Measurements from ENCODE around the gene PFDN2.

GRCh38 chr1:161111527-161111926, 6.3 kb downstream of the PFDN2 start:
- no peak for TF ChIP-seq POLR2AphosphoS5 (IDR thresholded peaks at IDR 0.05)
- TF ChIP-seq CTCF (IDR thresholded peaks at IDR 0.05): no peak
- no peak for TF ChIP-seq POLR2A (IDR thresholded peaks at IDR 0.05)
- TF ChIP-seq EP300 (IDR thresholded peaks at IDR 0.05): no peak
